Omental fat pad (tissue), 4 donors: ENCODE results near the gene SIGLEC8. TPM values are rescaled to one million over a fixed set of nuclear protein-coding genes. Genes with fewer than 3 reads are reported as not detected.
"Not testable (repeated sequence)": the region's sequence is repeated elsewhere in the genome, so short reads cannot be mapped to it uniquely, and the experiment has no call there.

Experiments
- ATAC-seq: fragments of 150-250 bp; one replicate; pipeline ENCODE4 v1.9.1; 2016; ENCODE audit warnings: mild to moderate bottlenecking, moderate library complexity; ENCODE audit not compliant: low FRiP score
- DNase-seq: peaks from one replicate; pipeline ENCODE4 v3.0.0-alpha.2; 2019; ENCODE audit warnings: low spot score
- CTCF ChIP-seq, 3 donors: fragments of 450-650 bp; IDR thresholded peaks; one replicate each; pipeline ENCODE4 v1.5.1; 2016 to 2017; ENCODE audit warnings: antibody characterized with exemption in 3 of 3, mild to moderate bottlenecking in 3 of 3, moderate library complexity in 2 of 3
- total RNA-seq, 4 donors: library from RNA; depleted of rRNA; stranded (reverse); fragments of >200 nt; gene quantifications; one replicate each; pipeline ENCODE4 v1.1.0, GENCODE V29; 2016

SIGLEC8 gene
- total RNA-seq, 4 donors from 2014 or later: 0.46 to 1.4 TPM; not detected in 2

GRCh38 chr19:51448011-51448410, 10.2 kb downstream of the SIGLEC8 start:
- no peak for DNase-seq
- no peak for ATAC-seq
- no peak for TF ChIP-seq CTCF (IDR thresholded peaks at IDR 0.05)

- ATAC-seq, DNase-seq: not testable (repeated sequence)
These were observed 10.7 kb downstream of the SIGLEC8 start for GRCh38 chr19:51447510-51447909.

GRCh38 chr19:51441410-51442390, 16.6 kb downstream of the SIGLEC8 start:
- ATAC-seq: peak; percentile 80
- no peak for TF ChIP-seq CTCF (IDR thresholded peaks at IDR 0.05)
- no peak for DNase-seq

- ATAC-seq: peak; percentile 30
- TF ChIP-seq CTCF (IDR thresholded peaks at IDR 0.05): no peak
- DNase-seq: no peak
These were observed 17.3 kb downstream of the SIGLEC8 start for GRCh38 chr19:51440846-51441409.

- ATAC-seq (no peak), DNase-seq (no peak)
- no peak for TF ChIP-seq CTCF (IDR thresholded peaks at IDR 0.05)
These were observed 18.2 kb downstream of the SIGLEC8 start for GRCh38 chr19:51440052-51440451.

GRCh38 chr19:51439021-51439465, 19.2 kb downstream of the SIGLEC8 start:
- ATAC-seq: no peak
- no peak for DNase-seq
- TF ChIP-seq CTCF (IDR thresholded peaks at IDR 0.05): no peak

GRCh38 chr19:51434456-51434855, 23.8 kb downstream of the SIGLEC8 start:
- DNase-seq: no peak
- no peak for TF ChIP-seq CTCF (IDR thresholded peaks at IDR 0.05)
- no peak for ATAC-seq
